DOHH2 (cell line): ENCODE measurements around the gene TMEM61.
"Not testable (repeated sequence)": the region's sequence is repeated elsewhere in the genome, so short reads cannot be mapped to it uniquely, and the experiment has no call there.

Experiments
- H3F3A ChIP-seq: fragments of 200-600 bp; sonication (generic), shearing (Covaris generic); 2 replicates; pipeline ENCODE4 v1.6.0; 2016; ENCODE audit warnings: antibody characterized with exemption, mild to moderate bottlenecking; ENCODE audit not compliant: control insufficient read depth, insufficient read depth
- H3K27ac ChIP-seq: fragments of 200-600 bp; sonication (generic); 2 replicates; pipeline ENCODE4 v1.5.1; 2014; ENCODE audit warnings: low read depth, mild to moderate bottlenecking, low read length, moderate library complexity
- H3K27me3 ChIP-seq: fragments of 200-600 bp; sonication (generic); 2 replicates; pipeline ENCODE4 v1.6.1; 2014; ENCODE audit warnings: mild to moderate bottlenecking, low read length, mixed read lengths; ENCODE audit not compliant: control insufficient read depth
- H3K36me3 ChIP-seq: fragments of 200-600 bp; sonication (generic); 2 replicates; pipeline ENCODE4 v1.6.1; 2014; ENCODE audit warnings: mild to moderate bottlenecking, low read length, moderate library complexity, mixed read lengths; ENCODE audit not compliant: control insufficient read depth
- H3K4me1 ChIP-seq: fragments of 200-600 bp; sonication (generic); 2 replicates; pipeline ENCODE4 v1.6.1; 2014; ENCODE audit warnings: mild to moderate bottlenecking, low read length, mixed read lengths; ENCODE audit not compliant: control insufficient read depth
- H3K4me2 ChIP-seq: fragments of 200-600 bp; sonication (generic); 2 replicates; pipeline ENCODE4 v1.6.0; 2014; ENCODE audit warnings: mild to moderate bottlenecking, low read length, moderate library complexity
- H3K4me3 ChIP-seq: fragments of 200-600 bp; sonication (generic); 2 replicates; pipeline ENCODE4 v1.5.1; 2014; ENCODE audit warnings: mild to moderate bottlenecking, low read length, mixed read lengths
- H3K79me2 ChIP-seq: fragments of 200-600 bp; sonication (generic); 2 replicates; pipeline ENCODE4 v1.6.1; 2014; ENCODE audit warnings: mild to moderate bottlenecking, low read length, mixed read lengths; ENCODE audit not compliant: control insufficient read depth
- H3K9me2 ChIP-seq: fragments of 200-600 bp; sonication (generic); replicated peaks from 2 replicates; pipeline ENCODE4 v1.6.1; 2014; ENCODE audit warnings: mild to moderate bottlenecking, low read length, mixed read lengths; ENCODE audit not compliant: control insufficient read depth
- H3K9me3 ChIP-seq: fragments of 200-600 bp; sonication (generic); 2 replicates; pipeline ENCODE4 v1.6.1; 2014; ENCODE audit warnings: antibody characterized with exemption, low read length, mixed read lengths; ENCODE audit not compliant: control insufficient read depth, insufficient read depth
- H4K20me1 ChIP-seq: fragments of 200-600 bp; sonication (generic); 2 replicates; pipeline ENCODE4 v1.6.0; 2014; ENCODE audit warnings: low read depth, mild to moderate bottlenecking, antibody characterized with exemption, low read length, moderate library complexity; ENCODE audit not compliant: control insufficient read depth, insufficient read depth
- EZH2phosphoT487 ChIP-seq: fragments of 200-600 bp; sonication (generic); IDR thresholded peaks from 2 replicates; pipeline ENCODE4 v1.6.1; 2017; ENCODE audit warnings: borderline replicate concordance, mild to moderate bottlenecking, antibody characterized with exemption, low read length, moderate library complexity, mixed read lengths
- TF ChIP-seq, protein P1 (sequence below): fragments of 200-600 bp; sonication (generic); IDR thresholded peaks from one replicate; pipeline ENCODE4 v1.5.1; 2014; ENCODE audit warnings: antibody characterized with exemption, mild to moderate bottlenecking, low read depth, low read length; ENCODE audit not compliant: poor library complexity, severe bottlenecking

Gene TMEM61

DNA sequence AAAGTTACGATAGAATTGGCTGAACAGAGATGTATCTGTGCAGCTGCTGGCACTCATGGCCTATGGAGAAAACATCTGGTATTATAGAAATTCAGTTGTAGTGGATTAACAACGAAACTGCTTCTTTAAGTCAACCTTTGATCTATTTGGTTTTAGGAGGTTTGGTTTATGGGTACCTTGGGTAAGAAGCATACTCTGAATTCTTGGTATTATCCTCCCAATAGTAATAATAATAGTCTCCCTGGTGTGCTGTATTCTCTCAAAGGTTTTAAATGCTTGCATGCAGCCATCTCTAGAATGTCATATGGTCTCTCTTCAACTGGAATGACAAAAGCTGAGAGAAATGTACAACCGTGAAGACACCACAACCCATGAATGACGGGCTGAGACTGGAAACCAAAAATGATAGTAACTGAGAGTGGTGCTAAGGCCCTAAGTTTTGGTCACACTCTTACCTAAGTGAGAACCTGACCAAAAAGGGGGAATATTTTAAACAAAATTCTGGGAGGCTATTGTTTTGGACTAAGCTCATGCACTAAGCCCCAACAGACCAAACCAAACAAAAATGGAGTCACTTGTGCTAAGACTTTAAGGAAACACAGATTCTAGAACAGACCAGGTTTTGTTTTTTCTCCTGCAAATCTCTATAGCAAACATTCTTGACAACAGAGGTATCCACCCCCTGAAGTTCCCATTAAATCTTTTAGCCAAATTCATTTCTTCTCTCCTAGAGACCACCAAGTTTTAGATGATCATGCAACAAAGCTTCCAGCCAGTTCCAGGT lies 17.6 kb upstream of the TMEM61 start:
- H3K27ac ChIP-seq, result no peak overlapping the region

DNA sequence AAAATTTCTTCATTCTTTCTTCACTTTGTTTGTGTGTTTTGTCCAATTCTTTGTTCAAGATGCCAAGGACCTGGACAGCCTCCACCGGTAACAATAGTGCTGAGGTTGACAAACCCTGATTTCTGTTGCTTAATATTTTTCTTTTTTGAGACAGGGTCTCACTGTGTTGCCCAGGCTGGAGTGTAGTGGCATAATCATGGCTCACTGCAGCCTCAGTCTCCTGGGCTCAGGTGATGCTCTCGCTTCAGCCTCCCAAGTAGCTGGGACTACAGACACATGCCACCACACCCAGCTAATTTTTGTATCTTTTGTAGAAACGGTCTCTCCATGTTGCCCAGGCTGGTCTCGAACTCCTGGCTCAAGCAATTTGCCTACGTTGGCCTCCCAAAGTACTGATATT lies 16.6 kb upstream of the TMEM61 start:
- H3K4me1 ChIP-seq, result peaks cover 17% of the 10 kb centered on the region
- not testable (repeated sequence) for H3K9me3 ChIP-seq, H3K36me3 ChIP-seq, H3K4me3 ChIP-seq, H3K4me2 ChIP-seq, H3K27ac ChIP-seq, H3K27me3 ChIP-seq, H3K9me2 ChIP-seq, H4K20me1 ChIP-seq, H3K79me2 ChIP-seq, H3F3A ChIP-seq

More for the DNA sequence above, 17.6 kb upstream of the TMEM61 start:
- peaks cover 17% of the 10 kb centered on the region for H3K4me1 ChIP-seq
- no peaks in the 10 kb centered on the region for H3K36me3 ChIP-seq
- no peak for TF ChIP-seq EZH2phosphoT487
- TF ChIP-seq, protein P1, sequence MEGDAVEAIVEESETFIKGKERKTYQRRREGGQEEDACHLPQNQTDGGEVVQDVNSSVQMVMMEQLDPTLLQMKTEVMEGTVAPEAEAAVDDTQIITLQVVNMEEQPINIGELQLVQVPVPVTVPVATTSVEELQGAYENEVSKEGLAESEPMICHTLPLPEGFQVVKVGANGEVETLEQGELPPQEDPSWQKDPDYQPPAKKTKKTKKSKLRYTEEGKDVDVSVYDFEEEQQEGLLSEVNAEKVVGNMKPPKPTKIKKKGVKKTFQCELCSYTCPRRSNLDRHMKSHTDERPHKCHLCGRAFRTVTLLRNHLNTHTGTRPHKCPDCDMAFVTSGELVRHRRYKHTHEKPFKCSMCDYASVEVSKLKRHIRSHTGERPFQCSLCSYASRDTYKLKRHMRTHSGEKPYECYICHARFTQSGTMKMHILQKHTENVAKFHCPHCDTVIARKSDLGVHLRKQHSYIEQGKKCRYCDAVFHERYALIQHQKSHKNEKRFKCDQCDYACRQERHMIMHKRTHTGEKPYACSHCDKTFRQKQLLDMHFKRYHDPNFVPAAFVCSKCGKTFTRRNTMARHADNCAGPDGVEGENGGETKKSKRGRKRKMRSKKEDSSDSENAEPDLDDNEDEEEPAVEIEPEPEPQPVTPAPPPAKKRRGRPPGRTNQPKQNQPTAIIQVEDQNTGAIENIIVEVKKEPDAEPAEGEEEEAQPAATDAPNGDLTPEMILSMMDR, result no peak
- H3K79me2 ChIP-seq, result no peaks in the 10 kb centered on the region
- no peaks in the 10 kb centered on the region for H3K9me3 ChIP-seq
- no peaks in the 10 kb centered on the region for H4K20me1 ChIP-seq
- H3K27me3 ChIP-seq, result peaks cover 13% of the 10 kb centered on the region
- no peaks in the 10 kb centered on the region for H3F3A ChIP-seq
- no peak overlapping the region for H3K4me2 ChIP-seq
- no peak overlapping the region for H3K4me3 ChIP-seq
- H3K9me2 ChIP-seq, result no peaks in the 10 kb centered on the region

DNA sequence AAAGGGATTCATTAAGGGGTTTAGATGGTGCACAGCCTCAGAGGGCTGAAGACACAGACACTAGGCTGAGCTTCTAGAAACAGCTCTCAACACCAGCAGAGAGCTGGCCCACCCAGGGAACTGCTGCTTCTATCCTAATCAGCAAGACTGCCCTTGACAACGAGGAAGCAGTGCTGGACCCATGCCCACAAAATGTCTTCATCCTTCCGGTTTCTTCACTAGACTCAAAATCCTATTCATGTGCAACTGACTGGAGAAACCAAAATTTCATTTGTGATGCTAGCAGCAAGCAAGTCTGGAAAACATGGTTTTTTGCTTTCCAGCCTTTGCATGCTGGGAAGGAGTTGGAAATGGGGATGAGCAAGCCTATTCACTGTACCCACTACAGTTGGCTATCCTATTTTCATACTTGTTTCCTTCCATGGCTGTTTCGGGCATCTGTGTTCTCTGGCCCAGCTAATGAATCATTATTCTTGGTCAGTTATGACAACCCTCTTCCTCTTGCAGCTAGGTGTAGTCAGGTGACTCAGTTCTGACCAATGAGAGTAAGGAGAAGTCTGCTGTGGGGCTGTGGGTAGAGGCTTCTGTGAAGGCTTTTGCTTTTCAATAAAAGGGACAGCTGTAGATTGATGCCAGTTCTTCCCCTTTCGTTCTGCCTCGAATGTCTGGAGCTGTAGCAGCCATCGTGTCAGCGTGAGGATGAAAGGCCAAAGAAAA lies 14.6 kb upstream of the TMEM61 start:
- Histone ChIP-seq H3K9me3 (no peaks in the 10 kb centered on the region), H3K4me2 (peak overlapping the region; percentile 62), H3K27ac (no peak overlapping the region)

More for the DNA sequence above, 14.6 kb upstream of the TMEM61 start:
- Histone ChIP-seq H3K9me2 (no peaks in the 10 kb centered on the region), H4K20me1 (no peaks in the 10 kb centered on the region), H3K27me3 (peaks cover 9% of the 10 kb centered on the region), H3K4me1 (peaks cover 17% of the 10 kb centered on the region), H3K79me2 (no peaks in the 10 kb centered on the region), H3K4me3 (peak overlapping the region; percentile 56), H3K36me3 (no peaks in the 10 kb centered on the region), H3F3A (no peaks in the 10 kb centered on the region)
- TF ChIP-seq EZH2phosphoT487, result no peak
- TF ChIP-seq, protein P1, result no peak
